Measurements from ENCODE around the gene TAPBPL. TPM values are rescaled to one million over a fixed set of nuclear protein-coding genes. Genes with fewer than 3 reads are reported as not detected.

Gene TAPBPL
- total RNA-seq, 1 experiment from 2014 or later = 11.0 TPM

DNA sequence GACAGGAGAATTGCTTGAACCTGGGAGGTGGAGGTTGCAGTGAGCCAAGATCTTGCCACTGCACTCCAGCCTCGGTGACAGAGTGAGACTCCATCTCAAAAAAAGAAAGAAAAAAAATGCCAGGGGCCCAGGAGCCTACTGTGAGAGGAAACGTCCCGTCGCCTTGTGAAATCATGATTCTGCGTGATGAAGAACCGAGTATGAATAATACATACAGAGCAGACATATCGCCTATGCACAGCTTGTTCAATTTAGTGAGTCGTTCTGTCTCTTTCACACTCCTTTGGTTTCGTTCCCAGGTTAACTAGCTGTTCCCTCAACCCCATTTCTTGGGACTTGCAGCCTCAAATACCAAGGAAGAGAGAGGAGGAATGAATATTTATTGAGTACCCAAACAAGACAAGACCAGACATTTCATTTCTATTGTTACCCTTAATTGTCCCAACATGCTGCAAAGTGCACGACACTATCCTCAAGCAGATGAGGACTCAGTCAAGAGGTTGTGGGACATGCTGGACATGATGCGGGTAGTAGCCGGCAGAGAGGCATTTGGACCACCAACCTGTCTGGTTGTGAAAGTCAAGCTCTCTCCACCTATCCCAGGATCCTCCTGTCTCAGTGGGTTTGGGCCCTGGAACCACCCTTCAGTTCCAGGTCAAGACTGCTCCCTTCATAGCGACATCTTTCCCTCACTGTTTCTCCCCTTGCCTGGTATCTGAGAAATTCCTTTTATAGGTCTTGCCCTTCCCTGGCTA, 15.7 kb upstream of the TAPBPL start:
- DNase-seq (ENCODE audit: low spot score) = no peak

DNA sequence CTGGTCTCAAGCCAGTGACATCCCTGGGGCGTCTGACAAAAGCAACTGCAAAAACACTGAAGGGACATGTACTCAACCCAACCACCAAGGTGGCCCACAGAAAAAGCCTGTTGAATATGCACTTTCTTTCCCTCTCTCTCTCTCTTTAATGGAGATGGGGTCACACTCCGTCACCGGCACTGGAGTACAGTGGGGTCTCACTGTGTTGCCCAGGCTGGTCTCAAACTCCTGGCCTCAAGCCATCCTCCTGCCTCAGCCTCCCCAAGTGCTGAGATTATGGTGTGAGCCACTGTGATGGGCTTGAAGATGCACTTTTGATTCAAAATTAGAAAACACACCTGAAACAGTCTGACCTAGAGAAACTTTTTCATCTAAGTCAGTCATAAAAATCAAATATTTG, 14.3 kb upstream of the TAPBPL start:
- DNase-seq (ENCODE audit: low spot score) = no peak

DNA sequence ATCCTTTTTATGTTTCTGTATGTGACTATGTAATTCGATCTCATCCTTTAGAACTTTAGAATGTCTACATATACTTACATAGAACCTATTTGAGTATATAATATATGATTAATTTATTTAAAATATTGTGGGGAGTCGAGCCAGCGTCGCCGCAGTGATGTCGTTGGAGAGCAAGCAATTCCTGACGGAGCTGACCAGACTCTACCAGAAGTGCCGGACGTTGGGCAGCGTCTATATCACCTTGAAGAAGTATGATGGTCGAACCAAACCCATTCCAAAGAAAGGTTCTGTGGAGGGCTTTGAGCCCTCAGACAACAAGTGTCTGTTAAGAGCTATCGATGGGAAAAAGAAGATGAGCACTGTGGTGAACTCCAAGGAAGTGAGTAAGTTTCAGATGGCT, 13.5 kb upstream of the TAPBPL start:
- no peak for DNase-seq (ENCODE audit: low spot score)

DNA sequence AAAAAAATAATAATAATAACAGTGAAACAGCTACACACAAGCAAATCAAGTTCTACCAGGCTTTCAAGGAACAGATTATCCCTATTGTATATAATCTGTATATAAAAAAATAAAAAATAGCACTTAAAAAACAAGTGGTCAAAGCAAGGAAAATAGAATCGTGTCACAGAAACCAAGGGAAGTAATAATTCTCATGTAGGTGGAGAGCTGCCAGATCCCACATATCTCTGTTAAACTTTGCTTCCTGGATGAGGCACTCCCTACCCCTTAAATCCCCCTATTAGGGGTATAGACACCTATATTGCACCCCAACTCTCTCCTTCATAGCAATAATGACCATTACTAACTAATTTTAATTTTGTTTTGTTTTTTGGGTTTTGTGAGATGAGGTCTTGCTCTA, 11.5 kb upstream of the TAPBPL start:
- no peak for DNase-seq (ENCODE audit: low spot score)

DNA sequence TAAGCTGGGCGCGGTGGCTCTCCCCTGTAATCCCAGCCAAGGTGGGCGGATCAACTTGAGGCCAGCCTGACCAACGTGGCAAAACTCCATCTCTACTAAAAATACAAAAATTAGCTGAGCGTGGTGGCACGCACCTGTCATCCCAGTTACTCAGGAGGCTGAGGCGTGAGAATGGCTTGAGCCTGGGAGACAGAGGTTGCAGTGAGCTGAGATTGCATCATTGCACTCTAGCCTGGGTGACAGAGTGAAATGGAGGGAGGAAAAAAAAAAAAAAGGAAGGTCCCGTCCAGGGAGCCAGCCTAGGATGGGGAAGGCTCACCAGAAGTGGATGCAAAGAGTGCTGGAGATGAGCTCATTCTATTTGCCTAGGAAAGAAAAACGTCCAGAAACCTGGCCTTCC, 9.0 kb upstream of the TAPBPL start:
- DNase-seq (ENCODE audit: low spot score) = no peak

DNA sequence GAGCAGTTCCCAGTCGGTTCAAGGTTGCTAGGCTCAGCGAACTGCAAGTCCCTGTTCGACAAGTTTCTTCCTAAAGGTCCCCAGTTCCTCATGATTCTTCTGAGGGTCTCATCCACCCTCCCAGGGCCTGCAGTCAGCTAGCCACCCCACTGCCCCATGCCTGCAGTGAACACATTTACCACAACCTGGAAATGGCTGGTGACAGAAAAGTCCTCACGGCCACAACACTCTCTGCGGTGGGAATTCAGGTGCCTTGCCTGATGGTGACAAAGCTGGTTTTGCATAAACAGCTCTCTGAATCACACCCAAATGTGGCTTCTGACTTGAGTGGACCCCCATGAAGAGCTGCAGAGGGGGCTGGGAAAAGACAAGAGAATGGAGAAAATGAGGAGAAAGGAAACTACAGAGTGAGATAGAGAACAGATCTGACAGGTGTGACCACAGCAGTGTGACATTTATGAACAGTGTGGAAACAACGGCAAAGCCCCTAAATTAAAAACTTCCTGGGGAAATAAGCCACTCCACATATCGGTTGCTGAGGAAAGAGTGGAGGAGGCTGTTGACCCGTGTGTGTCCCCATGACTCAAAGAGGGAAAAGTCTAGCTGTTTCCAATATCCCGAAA, 8.4 kb upstream of the TAPBPL start:
- DNase-seq (ENCODE audit: low spot score) = no peak

DNA sequence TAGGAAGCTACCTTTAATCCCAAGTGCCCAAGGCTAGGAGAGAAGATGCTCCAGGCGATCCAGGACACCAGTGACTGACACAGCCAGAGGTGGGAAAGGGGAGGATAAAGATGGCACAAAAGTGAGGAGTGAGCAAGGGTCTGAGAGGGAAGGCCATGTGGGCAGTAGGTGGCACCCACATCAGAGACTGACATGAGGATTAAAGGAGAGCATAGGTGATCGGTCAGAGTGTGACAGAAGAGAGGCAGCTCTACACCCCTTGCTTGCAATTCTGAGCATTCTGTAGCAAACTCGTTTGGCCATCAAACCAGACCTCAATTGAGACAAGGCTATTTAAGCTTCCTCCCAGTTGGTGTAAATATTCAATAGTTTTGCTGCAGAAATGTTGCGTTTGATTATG, 7.8 kb upstream of the TAPBPL start:
- no peak for DNase-seq (ENCODE audit: low spot score)

DNA sequence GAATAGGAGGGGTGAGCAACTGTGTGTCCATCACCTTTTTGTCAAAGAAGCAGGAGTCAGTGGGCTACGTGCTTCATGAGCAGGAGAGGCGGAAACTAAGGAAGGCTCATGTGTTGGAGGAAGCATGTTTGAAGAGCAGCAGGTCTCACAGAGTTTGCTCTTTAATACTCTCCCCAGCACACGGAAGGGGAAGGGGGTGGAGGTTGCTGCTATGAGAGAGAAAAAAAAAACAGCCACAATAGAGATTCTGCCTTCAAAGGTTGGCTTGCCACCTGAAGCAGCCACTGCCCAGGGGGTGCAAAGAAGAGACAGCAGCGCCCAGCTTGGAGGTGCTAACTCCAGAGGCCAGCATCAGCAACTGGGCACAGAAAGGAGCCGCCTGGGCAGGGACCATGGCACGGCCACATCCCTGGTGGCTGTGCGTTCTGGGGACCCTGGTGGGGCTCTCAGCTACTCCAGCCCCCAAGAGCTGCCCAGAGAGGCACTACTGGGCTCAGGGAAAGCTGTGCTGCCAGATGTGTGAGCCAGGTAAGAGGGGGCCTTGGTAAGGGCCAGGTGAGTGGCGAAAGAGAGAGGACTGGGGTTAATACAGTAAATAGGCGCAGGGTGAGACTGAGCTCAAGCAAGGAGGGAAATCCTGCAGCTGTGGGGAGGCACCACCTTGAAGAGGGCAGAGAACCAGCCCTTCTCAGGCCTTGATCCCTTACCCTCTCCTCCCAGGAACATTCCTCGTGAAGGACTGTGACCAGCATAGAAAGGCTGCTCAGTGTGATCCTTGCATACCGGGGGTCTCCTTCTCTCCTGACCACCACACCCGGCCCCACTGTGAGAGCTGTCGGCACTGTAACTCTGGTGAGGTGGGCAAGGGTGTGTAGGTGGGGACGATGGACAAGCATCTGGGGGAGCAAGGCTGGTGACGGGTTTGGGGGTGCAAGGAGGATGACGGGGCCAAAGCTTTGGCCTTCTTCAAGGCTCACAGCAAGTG, 6.8 kb upstream of the TAPBPL start, which contains the start of gene CD27:
Gene CD27 (plus strand): TSS at position 252 of the 985 bp plus-strand sequence. CDS start 141 bp downstream, at position 393.
- no peak for DNase-seq (ENCODE audit: low spot score)

DNA sequence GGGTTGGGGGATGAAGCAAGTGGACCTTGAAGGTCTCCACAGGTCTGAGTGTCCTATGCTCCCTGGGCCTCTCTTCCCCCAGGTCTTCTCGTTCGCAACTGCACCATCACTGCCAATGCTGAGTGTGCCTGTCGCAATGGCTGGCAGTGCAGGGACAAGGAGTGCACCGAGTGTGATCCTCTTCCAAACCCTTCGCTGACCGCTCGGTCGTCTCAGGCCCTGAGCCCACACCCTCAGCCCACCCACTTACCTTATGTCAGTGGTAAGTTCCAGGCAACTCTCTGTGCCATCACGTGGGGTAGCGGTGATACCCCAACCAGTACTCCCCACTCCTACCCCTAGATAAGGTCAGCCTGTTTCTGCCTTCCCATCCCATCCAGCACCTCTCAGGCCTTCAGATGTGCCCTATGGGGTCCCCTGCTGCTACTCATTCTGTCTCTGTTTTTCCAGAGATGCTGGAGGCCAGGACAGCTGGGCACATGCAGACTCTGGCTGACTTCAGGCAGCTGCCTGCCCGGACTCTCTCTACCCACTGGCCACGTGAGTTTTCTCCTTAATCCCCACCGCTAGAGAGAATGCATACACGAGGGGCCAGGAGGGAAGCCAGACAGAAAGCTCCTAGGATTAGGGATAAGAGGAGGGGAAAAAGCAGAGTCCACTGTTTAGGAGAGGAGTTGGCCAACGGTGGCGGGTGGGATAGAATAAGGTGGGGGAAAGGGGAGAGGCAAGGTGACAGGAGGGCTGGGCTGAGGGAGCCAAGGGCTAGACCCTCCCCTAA, 1.6 kb upstream of the TAPBPL start:
- no peak for DNase-seq (ENCODE audit: low spot score)

DNA sequence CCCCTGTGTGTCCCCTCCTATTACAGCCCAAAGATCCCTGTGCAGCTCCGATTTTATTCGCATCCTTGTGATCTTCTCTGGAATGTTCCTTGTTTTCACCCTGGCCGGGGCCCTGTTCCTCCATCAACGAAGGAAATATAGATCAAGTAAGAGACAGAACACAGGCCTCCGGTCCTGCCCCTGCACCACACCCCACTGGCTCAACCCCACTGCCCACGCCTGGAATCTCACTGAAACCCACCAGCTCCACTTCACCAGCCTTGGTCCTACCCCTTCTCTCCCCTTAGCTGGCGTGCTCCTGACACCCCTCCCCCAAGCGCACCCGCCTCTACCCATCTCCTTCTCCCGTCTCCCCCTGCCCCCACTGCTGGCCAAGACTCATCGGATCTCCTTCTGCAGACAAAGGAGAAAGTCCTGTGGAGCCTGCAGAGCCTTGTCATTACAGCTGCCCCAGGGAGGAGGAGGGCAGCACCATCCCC, 934 bp upstream of the TAPBPL start:
- DNase-seq (ENCODE audit: low spot score) = no peak

DNA sequence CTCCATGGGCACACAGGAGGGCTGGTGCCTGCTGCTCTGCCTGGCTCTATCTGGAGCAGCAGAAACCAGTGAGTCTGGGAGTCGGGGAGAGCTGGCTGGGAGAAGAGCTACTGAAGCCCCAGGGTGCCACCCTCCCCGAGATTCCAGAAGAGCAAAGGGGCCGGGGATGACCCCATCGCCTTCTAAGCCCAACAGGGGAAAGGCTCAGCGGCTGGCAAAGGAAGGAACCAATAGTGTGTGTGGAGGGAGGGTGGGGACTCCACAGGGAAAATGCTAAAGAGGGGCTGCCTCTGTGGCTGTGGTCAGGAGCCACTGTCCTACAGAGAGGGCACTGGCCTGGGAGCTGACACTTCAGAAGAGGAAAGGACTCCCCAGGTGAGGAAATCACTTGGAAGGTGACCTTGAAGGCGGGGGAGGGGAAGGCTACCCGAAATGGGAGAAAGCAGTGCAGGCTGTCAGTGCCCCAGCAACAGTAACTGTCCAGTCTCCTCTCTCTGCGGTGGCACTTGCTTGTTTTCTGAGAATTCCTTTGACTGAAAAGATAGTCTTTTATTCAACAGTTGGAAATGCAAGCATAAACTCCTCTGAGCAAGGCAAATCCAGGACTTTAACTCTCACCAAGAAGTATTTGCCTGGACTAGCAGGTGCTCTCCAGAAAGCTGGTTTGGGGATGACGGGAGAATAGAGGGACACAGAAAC, 552 bp downstream of the TAPBPL start:
- DNase-seq (ENCODE audit: low spot score) = no peak

DNA sequence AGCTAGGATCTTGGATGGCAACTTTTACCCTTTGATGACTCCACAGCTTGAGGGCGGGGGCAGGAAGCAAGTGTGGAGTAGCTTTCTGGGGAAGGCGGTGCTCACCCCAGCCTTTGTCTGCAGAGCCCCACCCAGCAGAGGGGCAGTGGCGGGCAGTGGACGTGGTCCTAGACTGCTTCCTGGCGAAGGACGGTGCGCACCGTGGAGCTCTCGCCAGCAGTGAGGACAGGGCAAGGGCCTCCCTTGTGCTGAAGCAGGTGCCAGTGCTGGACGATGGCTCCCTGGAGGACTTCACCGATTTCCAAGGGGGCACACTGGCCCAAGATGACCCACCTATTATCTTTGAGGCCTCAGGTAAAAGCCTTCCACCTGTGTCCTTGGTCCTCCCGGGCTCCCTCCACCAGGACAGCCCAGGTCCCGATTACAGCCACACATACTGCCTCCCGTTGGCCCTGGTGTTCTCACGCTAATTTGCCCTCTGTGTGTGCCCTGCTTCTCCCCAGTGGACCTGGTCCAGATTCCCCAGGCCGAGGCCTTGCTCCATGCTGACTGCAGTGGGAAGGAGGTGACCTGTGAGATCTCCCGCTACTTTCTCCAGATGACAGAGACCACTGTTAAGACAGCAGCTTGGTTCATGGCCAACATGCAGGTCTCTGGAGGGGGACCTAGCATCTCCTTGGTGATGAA, 1.2 kb downstream of the TAPBPL start:
- DNase-seq (ENCODE audit: low spot score) = no peak

DNA sequence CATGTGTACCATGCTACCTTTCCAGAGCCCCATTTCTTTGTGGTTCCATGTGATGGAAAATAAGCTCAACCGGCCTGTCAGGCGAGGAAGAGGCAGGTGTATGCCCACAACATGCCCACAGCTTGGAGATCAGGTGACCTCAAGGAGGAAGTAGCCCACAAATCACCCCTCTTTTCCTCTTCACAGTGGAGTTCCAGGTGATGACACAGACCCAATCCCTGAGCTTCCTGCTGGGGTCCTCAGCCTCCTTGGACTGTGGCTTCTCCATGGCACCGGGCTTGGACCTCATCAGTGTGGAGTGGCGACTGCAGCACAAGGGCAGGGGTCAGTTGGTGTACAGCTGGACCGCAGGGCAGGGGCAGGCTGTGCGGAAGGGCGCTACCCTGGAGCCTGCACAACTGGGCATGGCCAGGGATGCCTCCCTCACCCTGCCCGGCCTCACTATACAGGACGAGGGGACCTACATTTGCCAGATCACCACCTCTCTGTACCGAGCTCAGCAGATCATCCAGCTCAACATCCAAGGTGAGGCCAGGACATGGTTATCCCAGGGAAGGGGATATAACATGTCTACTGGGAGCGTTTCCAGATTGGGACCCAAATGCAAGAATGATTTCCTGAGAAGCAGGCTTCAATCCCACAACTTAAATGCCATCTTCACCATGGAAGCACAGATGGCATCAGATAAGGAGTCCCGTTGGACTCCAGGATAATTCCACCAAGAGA, 5.5 kb downstream of the TAPBPL start:
- DNase-seq (ENCODE audit: low spot score) = no peak

DNA sequence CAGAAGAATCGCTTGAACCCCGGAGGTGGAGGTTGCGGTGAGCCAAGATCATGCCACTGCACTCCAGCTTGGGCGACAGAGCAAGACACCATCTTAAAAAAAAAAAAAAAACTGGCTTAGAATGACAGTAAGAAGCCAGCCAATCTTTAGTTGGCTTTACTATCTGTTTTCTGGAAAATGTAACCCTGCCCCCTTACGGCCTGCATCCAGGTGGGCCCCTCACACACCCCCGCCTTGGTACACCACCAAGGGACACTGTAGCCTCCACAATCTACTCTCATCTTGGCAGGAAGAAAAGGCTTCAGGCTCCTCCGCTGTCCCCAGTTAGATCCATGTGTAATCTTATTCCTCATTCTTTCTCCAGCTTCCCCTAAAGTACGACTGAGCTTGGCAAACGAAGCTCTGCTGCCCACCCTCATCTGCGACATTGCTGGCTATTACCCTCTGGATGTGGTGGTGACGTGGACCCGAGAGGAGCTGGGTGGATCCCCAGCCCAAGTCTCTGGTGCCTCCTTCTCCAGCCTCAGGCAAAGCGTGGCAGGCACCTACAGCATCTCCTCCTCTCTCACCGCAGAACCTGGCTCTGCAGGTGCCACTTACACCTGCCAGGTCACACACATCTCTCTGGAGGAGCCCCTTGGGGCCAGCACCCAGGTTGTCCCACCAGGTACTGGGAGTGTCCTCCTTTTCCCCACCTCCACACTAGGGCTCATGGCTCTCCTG, 6.6 kb downstream of the TAPBPL start:
- no peak for DNase-seq (ENCODE audit: low spot score)

DNA sequence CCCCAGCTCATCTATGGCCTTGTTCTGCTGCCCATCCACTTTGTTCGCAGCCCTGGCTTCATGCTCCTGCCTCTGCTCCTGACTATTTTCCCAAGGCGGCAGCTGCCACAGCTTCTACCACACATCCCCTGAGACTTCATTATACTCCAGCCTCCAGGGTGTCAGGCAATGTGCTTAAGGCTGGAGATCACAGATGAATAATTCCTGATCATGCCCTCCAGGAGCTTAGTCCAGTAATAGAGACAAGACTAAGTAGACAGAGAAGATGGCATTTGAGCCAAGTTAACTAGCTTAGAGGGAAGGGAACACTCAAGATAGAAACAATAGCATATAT, 7.1 kb downstream of the TAPBPL start:
- no peak for DNase-seq (ENCODE audit: low spot score)

DNA sequence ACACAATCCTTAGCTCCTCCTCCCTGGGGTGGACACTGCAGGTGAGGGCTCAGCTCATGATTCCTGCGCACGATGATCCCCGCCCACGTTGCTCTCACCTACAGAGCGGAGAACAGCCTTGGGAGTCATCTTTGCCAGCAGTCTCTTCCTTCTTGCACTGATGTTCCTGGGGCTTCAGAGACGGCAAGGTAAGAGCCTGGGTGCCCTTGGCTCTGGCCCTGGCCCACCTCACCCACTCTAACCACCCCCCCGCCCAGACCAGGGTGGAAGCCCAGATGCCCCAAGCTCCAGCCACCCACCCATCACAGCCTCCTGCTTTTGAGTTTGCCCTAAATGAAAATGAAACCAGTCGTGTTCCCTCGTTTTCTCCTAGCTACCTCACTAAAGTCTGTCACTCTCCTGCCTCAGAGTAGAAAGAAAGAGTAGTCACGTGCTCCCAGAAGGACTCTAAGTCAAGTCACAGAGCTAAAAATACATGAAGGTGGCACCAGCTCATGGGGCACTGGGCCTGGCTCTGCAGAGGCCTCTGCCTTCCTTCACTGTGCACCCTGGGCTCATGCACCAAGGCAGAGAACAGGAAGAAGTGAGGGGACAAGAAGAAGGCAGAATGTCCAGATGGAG, 9.0 kb downstream of the TAPBPL start:
- no peak for DNase-seq (ENCODE audit: low spot score)

DNA sequence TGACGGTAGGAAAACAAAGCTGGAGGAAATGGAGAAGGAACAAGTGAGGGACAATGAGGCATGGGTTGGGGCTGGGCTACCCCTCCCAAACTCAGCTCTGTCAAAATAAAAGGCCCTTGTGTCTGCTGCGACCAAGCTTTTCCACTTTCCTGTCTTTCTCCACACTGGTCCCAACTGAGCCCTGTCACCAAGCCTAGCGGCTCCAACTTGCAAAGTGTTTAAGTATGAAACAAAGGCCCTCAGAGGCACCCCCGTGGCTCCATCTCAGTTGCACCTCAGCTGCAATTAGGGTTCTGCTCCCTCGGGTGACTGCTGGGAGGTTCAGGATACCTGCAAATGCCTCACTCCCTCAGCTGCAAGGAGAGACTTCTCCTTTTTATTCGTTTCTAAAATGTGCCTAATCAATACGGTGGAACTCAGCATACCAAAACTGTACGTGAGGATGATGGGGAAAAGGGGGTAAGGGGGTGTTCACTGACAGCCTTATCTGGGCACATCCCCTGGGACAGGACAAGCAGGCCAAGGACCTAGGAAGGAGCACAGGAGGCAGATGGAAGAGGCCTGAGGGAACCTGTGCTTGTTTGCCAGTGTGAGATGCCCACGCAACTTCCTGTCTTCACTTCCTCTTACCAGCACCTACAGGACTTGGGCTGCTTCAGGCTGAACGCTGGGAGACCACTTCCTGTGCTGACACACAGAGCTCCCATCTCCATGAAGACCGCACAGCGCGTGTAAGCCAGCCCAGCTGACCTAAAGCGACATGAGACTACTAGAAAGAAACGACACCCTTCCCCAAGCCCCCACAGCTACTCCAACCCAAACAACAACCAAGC, 9.8 kb downstream of the TAPBPL start:
- no peak for DNase-seq (ENCODE audit: low spot score)

Data from HT-29 (cell line).